HepG2 (cell line): Measurements from ENCODE around the gene TRIM15. TPM values are rescaled to one million over a fixed set of nuclear protein-coding genes. Genes with fewer than 3 reads are reported as not detected.

ENCODE experiments used
- ATAC-seq: fragments of 200-7000 bp; cut with Tn5 transposase; 3 replicates; pipeline ENCODE4 v1.9.1; 2020; ENCODE audit warnings: mild to moderate bottlenecking, moderate library complexity
- BruUV-seq: library from RNA; stranded (reverse); fragments of 400-500 nt; replicated peaks from 2 replicates; lab custom pipeline; 2021; lab: Mats Ljungman, UMichigan
- CTCF ChIA-PET: fragments of 300-600 bp; formaldehyde crosslinking; extraction: SDS; loops from one replicate; lab custom pipeline; 2021; ENCODE audit warnings: low total read pairs, inconsistent platforms, low intra/inter-chr PET ratio; lab: Yijun Ruan, JAX
- POLR2A ChIA-PET: fragments of 350-600 bp; sonication (Branson Sonifier 250); formaldehyde crosslinking; loops from one replicate; lab custom pipeline; 2020; ENCODE audit warnings: antibody characterized with exemption, inconsistent platforms; lab: Yijun Ruan, JAX
- DNase-seq: peaks from one replicate; pipeline ENCODE4 v3.0.0-alpha.2; 2015; ENCODE audit warnings: low spot score
- FAIRE-seq: peaks from 3 replicates; lab custom pipeline; 2011; peaks lifted over from hg19 to GRCh38; lab: Jason Lieb, UNC
- H2AFZ ChIP-seq: one replicate; pipeline ENCODE4 v1.6.1; 2011; ENCODE audit warnings: low read length, inconsistent platforms
- H3K27ac ChIP-seq: fragments of 300-600 bp; 3 replicates; pipeline ENCODE4 v1.8.0; 2011; ENCODE audit warnings: mixed run types, mild to moderate bottlenecking, mixed read lengths, low read length, inconsistent platforms; ENCODE audit not compliant: insufficient read depth; ENCODE audit errors: extremely low read length
- H3K27me3 ChIP-seq, 2 experiments: fragments of 200-600 bp in 1 of 2; 2 replicates in 1 of 2; 3 replicates in 1 of 2; pipeline versions ENCODE4 v1.6.0 to v1.8.0; 2011; ENCODE audit warnings: low read length in 2 of 2, mild to moderate bottlenecking in 2 of 2, moderate library complexity in 2 of 2, inconsistent platforms in 1 of 2; ENCODE audit not compliant: insufficient read depth in 2 of 2, control insufficient read depth in 1 of 2
- H3K36me3 ChIP-seq, 2 experiments: fragments of 200-600 bp in 1 of 2; replicated peaks in 1 of 2; 2 replicates in 1 of 2; 3 replicates in 1 of 2; pipeline versions ENCODE4 v1.5.1 to v1.8.0; 2011; ENCODE audit warnings: low read length in 2 of 2, inconsistent platforms in 1 of 2; ENCODE audit not compliant: insufficient read depth in 2 of 2, control insufficient read depth in 1 of 2
- H3K4me1 ChIP-seq: 2 replicates; pipeline ENCODE4 v1.5.1; 2012; ENCODE audit warnings: low read length, inconsistent platforms; ENCODE audit not compliant: insufficient read depth
- H3K4me2 ChIP-seq: 2 replicates; pipeline ENCODE4 v1.6.0; 2011; ENCODE audit warnings: low read depth, low read length, inconsistent platforms
- H3K4me3 ChIP-seq, 3 experiments: fragments of 200-600 bp in 1 of 3; sonication (generic), shearing (Covaris generic) in 1 of 3; replicated peaks in 1 of 3; 2 replicates each; pipeline ENCODE4 v1.5.1; 2011 to 2016; ENCODE audit warnings: low read length in 3 of 3, inconsistent platforms in 2 of 3, low read depth in 2 of 3, mild to moderate bottlenecking in 2 of 3, control low read depth in 1 of 3, mixed read lengths in 1 of 3; ENCODE audit not compliant: insufficient read depth in 1 of 3
- H3K79me2 ChIP-seq: one replicate; pipeline ENCODE4 v1.6.1; 2011; ENCODE audit warnings: low read length, inconsistent platforms; ENCODE audit not compliant: insufficient read depth
- H3K9ac ChIP-seq: 2 replicates; pipeline ENCODE4 v1.6.0; 2011; ENCODE audit warnings: mild to moderate bottlenecking, low read depth, low read length, inconsistent platforms; ENCODE audit not compliant: insufficient read depth
- H3K9me3 ChIP-seq: 2 replicates; pipeline ENCODE4 v1.5.1; 2012; ENCODE audit warnings: mild to moderate bottlenecking, low read length
- H4K20me1 ChIP-seq: 2 replicates; pipeline ENCODE4 v1.6.0; 2011; ENCODE audit warnings: inconsistent platforms, mild to moderate bottlenecking, low read length, moderate library complexity; ENCODE audit not compliant: insufficient read depth
- RERE ChIP-seq: IDR thresholded peaks from 2 replicates; pipeline ENCODE4 v1.6.1; 2016; ENCODE audit warnings: low read depth, missing genetic modification reagents, missing compliant biosample characterization
- ZBTB1 ChIP-seq: sonication (generic); formaldehyde crosslinking; IDR thresholded peaks from 2 replicates; pipeline ENCODE4 v1.4.0; 2020; ENCODE audit warnings: missing genetic modification reagents, borderline replicate concordance
- ZNF329 ChIP-seq: sonication (generic); formaldehyde crosslinking; IDR thresholded peaks from 2 replicates; pipeline ENCODE4 v1.9.0; 2021; ENCODE audit warnings: low read depth, mild to moderate bottlenecking, missing genetic modification reagents
- ZNF678 ChIP-seq: sonication (generic); formaldehyde crosslinking; IDR thresholded peaks from 2 replicates; pipeline ENCODE4 v1.4.0; 2020; ENCODE audit warnings: mild to moderate bottlenecking, missing genetic modification reagents
- ZNF687 ChIP-seq: sonication (generic); formaldehyde crosslinking; IDR thresholded peaks from 2 replicates; pipeline ENCODE4 v1.5.1; 2020; ENCODE audit warnings: mild to moderate bottlenecking, missing genetic modification reagents, moderate library complexity
- WGBS: methylation state at CpG from one replicate; pipeline ENCODE4 v1.1.6; 2017; ENCODE audit warnings: low lambda C conversion rate; 5-methylcytosine and 5-hydroxymethylcytosine counted together
- in situ Hi-C: cut with HindIII; loops from 2 replicates; pipeline ENCODE4 v1.10.0; 2017; ENCODE audit warnings: low pct_unique_long_range_greater_than_20kb; ENCODE audit not compliant: extremely low pct_ligation_motif_present
- intact Hi-C: fragments of 100-400 bp; cut with micrococcal nuclease; formaldehyde crosslinking; loops from one replicate; pipeline ENCODE4 v1.10.0; 2022; ENCODE audit not compliant: unreplicated experiment
- polyA plus RNA-seq, 8 experiments: library from polyadenylated mRNA; depleted of rRNA in 3 of 8; stranded (reverse) in 7 of 8; unstranded in 1 of 8; fragments of >200 nt; fragmentation: Illumina TruSeq in 4 of 8; extraction: Trizol in 4 of 8; gene quantifications; 2 replicates each; pipeline versions ENCODE4 v1.2.1 to v1.2.3, GENCODE V29; 2011 to 2016; ENCODE audit warnings: low read depth in 4 of 8, missing spikeins in 1 of 8, mixed read lengths in 1 of 8; ENCODE audit not compliant: insufficient read depth in 1 of 8
- total RNA-seq, 5 experiments: library from RNA; depleted of rRNA; stranded (reverse); fragments of >200 nt; fragmentation: Illumina TruSeq; extraction: Trizol; gene quantifications; 2 replicates each; pipeline ENCODE4 v1.2.3, GENCODE V29; 2016; ENCODE audit warnings: low read depth in 1 of 5

Gene TRIM15
- total and polyA plus RNA-seq, 2 of the 13 experiments (the other 11 are each of a cell fraction or from before 2014, with no cell fraction given) = 35.1 to 38.2 TPM

GRCh38 chr6:30194797-30195690 lies 31.7 kb downstream of the TRIM15 start:
- BruUV-seq = no TSS peak
- no peak overlapping the region for H2AFZ ChIP-seq
- 99% methylated on average over 8 of the region's 8 CpGs for WGBS
- no peak for FAIRE-seq
- no peak for TF ChIP-seq ZBTB1
- TF ChIP-seq RERE (CRISPR knock-in tag) = no peak
- TF ChIP-seq ZNF678 (CRISPR knock-in tag) = no peak
- TF ChIP-seq ZNF687 = no peak
- no peak for TF ChIP-seq ZNF329 (CRISPR knock-in tag)
- H3K9me3 ChIP-seq = no peaks in the 10 kb centered on the region
- H4K20me1 ChIP-seq = no peaks in the 10 kb centered on the region
- no peak overlapping the region for H3K27ac ChIP-seq
- ChIA-PET POLR2A (interaction anchor here (1.1 to 1.6 kb wide), 2 partner anchors 12 kb away, joined by 5 to 8 read pairs; no protein-coding TSS in a partner anchor), CTCF (no interaction called here)
- no peak; the same call in 1 of the 3 replicates for ATAC-seq
- no peak for DNase-seq
- intact Hi-C loops (no loop called here), in situ Hi-C loops (no loop called here)
- peaks cover under 1% of the 10 kb centered on the region for H3K4me1 ChIP-seq
- H3K36me3 ChIP-seq = peaks cover 48 to 78% of the 10 kb centered on the region in 2 experiments
- no peak overlapping the region for H3K4me3 ChIP-seq
- H3K9ac ChIP-seq = no peak overlapping the region
- no peaks in the 10 kb centered on the region for H3K79me2 ChIP-seq
- H3K27me3 ChIP-seq = no peaks in the 10 kb centered on the region
- no peak overlapping the region for H3K4me2 ChIP-seq
